Panc1 (cell line): ENCODE measurements around the gene FYCO1. TPM values are rescaled to one million over a fixed set of nuclear protein-coding genes. Genes with fewer than 3 reads are reported as not detected.

ENCODE experiments used
- ATAC-seq: fragments of 200-7000 bp; cut with Tn5 transposase; 2 replicates; pipeline ENCODE4 v1.9.1; 2020; ENCODE audit warnings: mild to moderate bottlenecking, moderate library complexity
- BruUV-seq: library from RNA; stranded (reverse); fragments of 400-500 nt; replicated peaks from 2 replicates; lab custom pipeline; 2021; lab: Mats Ljungman, UMichigan
- CTCF ChIA-PET: fragments of 300-600 bp; sonication (Branson Sonifier 250); formaldehyde crosslinking; loops from one replicate; lab custom pipeline; 2022; ENCODE audit warnings: antibody characterized with exemption; lab: Charles Lee
- POLR2A ChIA-PET: fragments of 300-600 bp; sonication (Branson Sonifier 250); formaldehyde crosslinking; loops from one replicate; lab custom pipeline; 2022; ENCODE audit warnings: antibody characterized with exemption; lab: Charles Lee
- DNase-seq: peaks from one replicate; pipeline ENCODE4 v3.0.0-alpha.2; 2010; ENCODE audit warnings: low read depth, low spot score
- H3K27ac ChIP-seq: 2 replicates; pipeline ENCODE4 v1.5.1; 2011; ENCODE audit warnings: mild to moderate bottlenecking, low read length, inconsistent platforms
- H3K27me3 ChIP-seq: fragments of 200-500 bp; sonication (Bioruptor generic); 2 replicates; pipeline ENCODE4 v1.6.0; 2014; ENCODE audit warnings: low read length, inconsistent platforms; ENCODE audit not compliant: control insufficient read depth, insufficient read depth
- H3K36me3 ChIP-seq: fragments of 200-500 bp; sonication (Bioruptor generic); 2 replicates; pipeline ENCODE4 v1.5.1; 2014; ENCODE audit warnings: inconsistent platforms, mild to moderate bottlenecking, low read length, moderate library complexity; ENCODE audit not compliant: control insufficient read depth, insufficient read depth
- H3K4me1 ChIP-seq: 2 replicates; pipeline ENCODE4 v1.5.1; 2011; ENCODE audit warnings: inconsistent platforms, mild to moderate bottlenecking, low read length, moderate library complexity; ENCODE audit not compliant: control insufficient read depth, insufficient read depth
- H3K4me3 ChIP-seq, 2 experiments: 2 replicates each; pipeline ENCODE4 v1.5.1; 2011 to 2012; ENCODE audit warnings: low read depth in 2 of 2, low read length in 2 of 2, mild to moderate bottlenecking in 2 of 2, inconsistent platforms in 1 of 2, moderate library complexity in 1 of 2
- H3K9me3 ChIP-seq: fragments of 200-500 bp; sonication (Bioruptor generic); 2 replicates; pipeline ENCODE4 v1.5.1; 2014; ENCODE audit warnings: low read depth, mild to moderate bottlenecking, inconsistent platforms, low read length, moderate library complexity; ENCODE audit not compliant: control insufficient read depth, insufficient read depth
- POLR2AphosphoS5 ChIP-seq: IDR thresholded peaks from 2 replicates; pipeline ENCODE4 v1.6.1; 2012; ENCODE audit warnings: mild to moderate bottlenecking, low read depth, low read length, moderate library complexity
- SIN3A ChIP-seq: IDR thresholded peaks from 2 replicates; pipeline ENCODE4 v1.6.1; 2012; ENCODE audit warnings: low read depth, mild to moderate bottlenecking, low read length, moderate library complexity, borderline replicate concordance; ENCODE audit not compliant: insufficient read depth
- TCF7L2 ChIP-seq: IDR thresholded peaks from 2 replicates; pipeline ENCODE4 v1.6.1; 2011; ENCODE audit warnings: mild to moderate bottlenecking, low read depth, low read length, inconsistent platforms
- in situ Hi-C: cut with HindIII; loops from 2 replicates; pipeline ENCODE4 v1.10.0; 2016; ENCODE audit warnings: low sequenced_read_pairs, low pct_unique_long_range_greater_than_20kb
- intact Hi-C: fragments of 100-400 bp; cut with micrococcal nuclease; formaldehyde crosslinking; loops from one replicate; pipeline ENCODE4 v1.10.0; 2022; ENCODE audit not compliant: unreplicated experiment
- total RNA-seq: library from RNA; stranded (reverse); gene quantifications from one replicate; pipeline ENCODE4 v1.2.1, GENCODE V29; 2021; ENCODE audit not compliant: unreplicated experiment
- TF ChIP-seq, protein P1 (sequence below): fragments of 450-650 bp; IDR thresholded peaks from 2 replicates; pipeline ENCODE4 v1.5.1; 2017; ENCODE audit warnings: mild to moderate bottlenecking
- TF ChIP-seq, protein P2 (sequence below), 2 experiments: IDR thresholded peaks; 2 replicates each; pipeline ENCODE4 v1.6.1; 2011 to 2012; ENCODE audit warnings: low read depth in 2 of 2, control low read depth in 1 of 2, low read length in 1 of 2, mild to moderate bottlenecking in 1 of 2, moderate library complexity in 1 of 2; ENCODE audit not compliant: insufficient read depth in 1 of 2

FYCO1 gene
- total RNA-seq, 1 experiment from 2014 or later, result 8.7 TPM

GRCh38 chr3:45927881-45928280 lies 67.7 kb downstream of the FYCO1 start:
- DNase-seq (no peak), ATAC-seq (no peak)
- Histone ChIP-seq H3K27ac (no peak overlapping the region), H3K27me3 (no peaks in the 10 kb centered on the region), H3K36me3 (no peaks in the 10 kb centered on the region), H3K4me1 (no peaks in the 10 kb centered on the region), H3K4me3 (no peak overlapping the region), H3K9me3 (no peaks in the 10 kb centered on the region)
- BruUV-seq, result no TSS peak
- in situ Hi-C loops (no loop called here), intact Hi-C loops (loop anchor here (10.0 kb wide), 1 partner anchor 413 kb away; no protein-coding TSS in a partner anchor)
- ChIA-PET POLR2A (no interaction called here), CTCF (no interaction called here)
- TF ChIP-seq POLR2AphosphoS5 (no peak), TCF7L2 (no peak), SIN3A (no peak)
- TF ChIP-seq, protein P1, sequence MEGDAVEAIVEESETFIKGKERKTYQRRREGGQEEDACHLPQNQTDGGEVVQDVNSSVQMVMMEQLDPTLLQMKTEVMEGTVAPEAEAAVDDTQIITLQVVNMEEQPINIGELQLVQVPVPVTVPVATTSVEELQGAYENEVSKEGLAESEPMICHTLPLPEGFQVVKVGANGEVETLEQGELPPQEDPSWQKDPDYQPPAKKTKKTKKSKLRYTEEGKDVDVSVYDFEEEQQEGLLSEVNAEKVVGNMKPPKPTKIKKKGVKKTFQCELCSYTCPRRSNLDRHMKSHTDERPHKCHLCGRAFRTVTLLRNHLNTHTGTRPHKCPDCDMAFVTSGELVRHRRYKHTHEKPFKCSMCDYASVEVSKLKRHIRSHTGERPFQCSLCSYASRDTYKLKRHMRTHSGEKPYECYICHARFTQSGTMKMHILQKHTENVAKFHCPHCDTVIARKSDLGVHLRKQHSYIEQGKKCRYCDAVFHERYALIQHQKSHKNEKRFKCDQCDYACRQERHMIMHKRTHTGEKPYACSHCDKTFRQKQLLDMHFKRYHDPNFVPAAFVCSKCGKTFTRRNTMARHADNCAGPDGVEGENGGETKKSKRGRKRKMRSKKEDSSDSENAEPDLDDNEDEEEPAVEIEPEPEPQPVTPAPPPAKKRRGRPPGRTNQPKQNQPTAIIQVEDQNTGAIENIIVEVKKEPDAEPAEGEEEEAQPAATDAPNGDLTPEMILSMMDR, result no peak
- TF ChIP-seq, protein P2, sequence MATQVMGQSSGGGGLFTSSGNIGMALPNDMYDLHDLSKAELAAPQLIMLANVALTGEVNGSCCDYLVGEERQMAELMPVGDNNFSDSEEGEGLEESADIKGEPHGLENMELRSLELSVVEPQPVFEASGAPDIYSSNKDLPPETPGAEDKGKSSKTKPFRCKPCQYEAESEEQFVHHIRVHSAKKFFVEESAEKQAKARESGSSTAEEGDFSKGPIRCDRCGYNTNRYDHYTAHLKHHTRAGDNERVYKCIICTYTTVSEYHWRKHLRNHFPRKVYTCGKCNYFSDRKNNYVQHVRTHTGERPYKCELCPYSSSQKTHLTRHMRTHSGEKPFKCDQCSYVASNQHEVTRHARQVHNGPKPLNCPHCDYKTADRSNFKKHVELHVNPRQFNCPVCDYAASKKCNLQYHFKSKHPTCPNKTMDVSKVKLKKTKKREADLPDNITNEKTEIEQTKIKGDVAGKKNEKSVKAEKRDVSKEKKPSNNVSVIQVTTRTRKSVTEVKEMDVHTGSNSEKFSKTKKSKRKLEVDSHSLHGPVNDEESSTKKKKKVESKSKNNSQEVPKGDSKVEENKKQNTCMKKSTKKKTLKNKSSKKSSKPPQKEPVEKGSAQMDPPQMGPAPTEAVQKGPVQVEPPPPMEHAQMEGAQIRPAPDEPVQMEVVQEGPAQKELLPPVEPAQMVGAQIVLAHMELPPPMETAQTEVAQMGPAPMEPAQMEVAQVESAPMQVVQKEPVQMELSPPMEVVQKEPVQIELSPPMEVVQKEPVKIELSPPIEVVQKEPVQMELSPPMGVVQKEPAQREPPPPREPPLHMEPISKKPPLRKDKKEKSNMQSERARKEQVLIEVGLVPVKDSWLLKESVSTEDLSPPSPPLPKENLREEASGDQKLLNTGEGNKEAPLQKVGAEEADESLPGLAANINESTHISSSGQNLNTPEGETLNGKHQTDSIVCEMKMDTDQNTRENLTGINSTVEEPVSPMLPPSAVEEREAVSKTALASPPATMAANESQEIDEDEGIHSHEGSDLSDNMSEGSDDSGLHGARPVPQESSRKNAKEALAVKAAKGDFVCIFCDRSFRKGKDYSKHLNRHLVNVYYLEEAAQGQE (IDR thresholded peaks at IDR 0.05; ENCODE audit: insufficient read depth in 1 of 2, low read depth in 2 of 2, low read length in 1 of 2), result no peak

- DNase-seq, result no peak
- Histone ChIP-seq H3K36me3 (no peaks in the 10 kb centered on the region), H3K4me1 (no peaks in the 10 kb centered on the region), H3K27ac (no peak overlapping the region), H3K4me3 (no peak overlapping the region), H3K27me3 (no peaks in the 10 kb centered on the region), H3K9me3 (no peaks in the 10 kb centered on the region)
- POLR2A ChIA-PET, result no interaction called here
- no peak for TF ChIP-seq POLR2AphosphoS5
- TF ChIP-seq SIN3A, result no peak
- TF ChIP-seq, protein P2 (IDR thresholded peaks at IDR 0.05; ENCODE audit: insufficient read depth in 1 of 2, low read depth in 2 of 2, low read length in 1 of 2), result no peak
- TF ChIP-seq, protein P1, result no peak
- TF ChIP-seq TCF7L2, result no peak
- no peak for ATAC-seq
- in situ Hi-C loops (no loop called here), intact Hi-C loops (loop anchor here (10.0 kb wide), 1 partner anchor 409 kb away; no protein-coding TSS in a partner anchor)
- no TSS peak for BruUV-seq
- CTCF ChIA-PET, result no interaction called here
Observed at GRCh38 chr3:45923755-45924154, 71.9 kb downstream of the FYCO1 start.
